HG02852 (cell line): Measurements from ENCODE around the gene USP17L12.
"Not testable (repeated sequence)": the region's sequence is repeated elsewhere in the genome, so short reads cannot be mapped to it uniquely, and the experiment has no call there.

Experiments used
- ATAC-seq: cut with Tn5 transposase; IDR thresholded peaks from one replicate; pipeline ENCODE4 v1.9.1; 2021; ENCODE audit warnings: mild to moderate bottlenecking, moderate library complexity; ENCODE audit not compliant: unreplicated experiment

The USP17L12 gene

GRCh38 chr4:9219852-9220251 lies at the start of gene USP17L12:
Gene USP17L12 (plus strand): TSS chr4:9220152. CDS start chr4:9220152, 0 bp downstream.
- not testable (repeated sequence) for ATAC-seq

GRCh38 chr4:9210357-9210756 lies 9.6 kb upstream of the USP17L12 start, which contains the start of gene USP17L10:
Gene USP17L10 (plus strand): TSS chr4:9210657. CDS start chr4:9210657, 0 bp downstream.
- ATAC-seq, result not testable (repeated sequence)

- ATAC-seq, result not testable (repeated sequence)
Observed at GRCh38 chr4:9214701-9215100, 5.3 kb upstream of the USP17L12 start.

- ATAC-seq, result not testable (repeated sequence)
Observed at GRCh38 chr4:9215105-9215504, 4.8 kb upstream of the USP17L12 start, which contains the start of gene USP17L11. Gene USP17L11 (plus strand): TSS chr4:9215405. CDS start chr4:9215405, 0 bp downstream.

GRCh38 chr4:9224596-9224995 lies 4.6 kb downstream of the USP17L12 start, which contains the start of gene USP17L13:
Gene USP17L13 (plus strand): TSS chr4:9224896. CDS start chr4:9224896, 0 bp downstream.
- ATAC-seq, result not testable (repeated sequence)

- not testable (repeated sequence) for ATAC-seq
Observed at GRCh38 chr4:9230249-9230648, 10.3 kb downstream of the USP17L12 start.

- ATAC-seq, result not testable (repeated sequence)
Observed at GRCh38 chr4:9234085-9234484, 14.1 kb downstream of the USP17L12 start, which contains the start of gene USP17L15. Gene USP17L15 (plus strand): TSS chr4:9234385. CDS start chr4:9234385, 0 bp downstream.

GRCh38 chr4:9238461-9238860 lies 18.5 kb downstream of the USP17L12 start:
- ATAC-seq, result not testable (repeated sequence)

GRCh38 chr4:9243579-9243978 lies 23.6 kb downstream of the USP17L12 start, which contains the start of gene USP17L17:
Gene USP17L17 (plus strand): TSS chr4:9243879. CDS start chr4:9243879, 0 bp downstream.
- not testable (repeated sequence) for ATAC-seq

- not testable (repeated sequence) for ATAC-seq
Observed at GRCh38 chr4:9247953-9248680, 28.2 kb downstream of the USP17L12 start, which contains the start of gene USP17L18. Gene USP17L18 (plus strand): TSS chr4:9248630. CDS start chr4:9248630, 0 bp downstream.

GRCh38 chr4:9253078-9253477 lies 33.1 kb downstream of the USP17L12 start, which contains the start of gene USP17L19:
Gene USP17L19 (plus strand): TSS chr4:9253378. CDS start chr4:9253378, 0 bp downstream.
- ATAC-seq, result not testable (repeated sequence)

- ATAC-seq, result not testable (repeated sequence)
Observed at GRCh38 chr4:9257824-9258223, 37.9 kb downstream of the USP17L12 start, which contains the start of gene USP17L20. Gene USP17L20 (plus strand): TSS chr4:9258124. CDS start chr4:9258124, 0 bp downstream.

GRCh38 chr4:9262572-9262971 lies 42.6 kb downstream of the USP17L12 start, which contains the start of gene USP17L21:
Gene USP17L21 (plus strand): TSS chr4:9262872. CDS start chr4:9262872, 0 bp downstream.
- ATAC-seq, result not testable (repeated sequence)

GRCh38 chr4:9267319-9267718 lies 47.4 kb downstream of the USP17L12 start, which contains the start of gene USP17L22:
Gene USP17L22 (plus strand): TSS chr4:9267619. CDS start chr4:9267619, 0 bp downstream.
- not testable (repeated sequence) for ATAC-seq
